SK-N-SH (cell line): ENCODE measurements around the gene ACSL6. TPM values are rescaled to one million over a fixed set of nuclear protein-coding genes. Genes with fewer than 3 reads are reported as not detected.

Source experiments
- CTCF ChIA-PET: fragments of 300-600, 350-600 bp; formaldehyde crosslinking; extraction: SDS; loops from one replicate; lab custom pipeline; 2021; lab: Yijun Ruan, JAX
- POLR2A ChIA-PET: fragments of 350-600 bp; sonication (Branson Sonifier 250); formaldehyde crosslinking; extraction: SDS; loops from one replicate; lab custom pipeline; 2020; ENCODE audit warnings: antibody characterized with exemption, inconsistent platforms; lab: Yijun Ruan, JAX
- DNase-seq: peaks from one replicate; pipeline ENCODE4 v3.0.0; 2012
- H2AFZ ChIP-seq: fragments of 200-600 bp; sonication (generic); 2 replicates; pipeline ENCODE4 v1.8.1; 2016; ENCODE audit warnings: antibody characterized with exemption, mild to moderate bottlenecking, low read depth
- H3F3A ChIP-seq: fragments of 200-600 bp; sonication (generic); replicated peaks from 2 replicates; pipeline ENCODE3; 2016; ENCODE audit warnings: antibody characterized with exemption, mild to moderate bottlenecking; ENCODE audit not compliant: insufficient read depth
- H3K27ac ChIP-seq, 2 experiments: fragments of 200-500 bp in 1 of 2; fragments of 200-600 bp in 1 of 2; sonication (Bioruptor generic) in 1 of 2; sonication (generic), shearing (Covaris generic) in 1 of 2; 2 replicates each; pipeline versions ENCODE4 v1.5.1 to v1.6.1; 2014 to 2016; ENCODE audit warnings: low read depth in 2 of 2, inconsistent platforms in 1 of 2, low read length in 1 of 2, mild to moderate bottlenecking in 1 of 2, mixed read lengths in 1 of 2
- H3K27me3 ChIP-seq: fragments of 200-600 bp; sonication (generic), shearing (Covaris generic); 2 replicates; pipeline ENCODE4 v1.6.1; 2016; ENCODE audit warnings: mixed run types; ENCODE audit not compliant: insufficient read depth
- H3K36me3 ChIP-seq, 2 experiments: fragments of 200-500 bp in 1 of 2; fragments of 200-600 bp in 1 of 2; sonication (Bioruptor generic) in 1 of 2; sonication (generic) in 1 of 2; replicated peaks in 1 of 2; 2 replicates each; pipeline versions ENCODE3 to v1.5.1; 2014 to 2016; ENCODE audit warnings: low read length in 1 of 2, mild to moderate bottlenecking in 1 of 2; ENCODE audit not compliant: insufficient read depth in 2 of 2, control insufficient read depth in 1 of 2
- H3K4me1 ChIP-seq, 2 experiments: fragments of 200-500 bp in 1 of 2; fragments of 200-600 bp in 1 of 2; sonication (Bioruptor generic) in 1 of 2; sonication (generic), shearing (Covaris generic) in 1 of 2; 2 replicates each; pipeline versions ENCODE4 v1.5.1 to v1.6.1; 2014 to 2016; ENCODE audit warnings: low read depth in 1 of 2, low read length in 1 of 2, mixed run types in 1 of 2; ENCODE audit not compliant: insufficient read depth in 2 of 2, control insufficient read depth in 1 of 2
- H3K4me2 ChIP-seq: fragments of 200-600 bp; sonication (generic), shearing (Covaris generic); 2 replicates; pipeline ENCODE4 v1.6.1; 2017; ENCODE audit warnings: mixed run types
- H3K4me3 ChIP-seq, 2 experiments: fragments of 200-500 bp in 1 of 2; fragments of 200-600 bp in 1 of 2; sonication (Bioruptor generic) in 1 of 2; sonication (generic), shearing (Covaris generic) in 1 of 2; 2 replicates each; pipeline versions ENCODE4 v1.5.1 to v1.8.1; 2014 to 2016; ENCODE audit warnings: low read depth in 2 of 2, inconsistent platforms in 1 of 2, low read length in 1 of 2, mild to moderate bottlenecking in 1 of 2, mixed read lengths in 1 of 2, moderate library complexity in 1 of 2
- H3K79me2 ChIP-seq: fragments of 200-600 bp; sonication (generic); 2 replicates; pipeline ENCODE4 v1.8.1; 2017; ENCODE audit warnings: mild to moderate bottlenecking; ENCODE audit not compliant: insufficient read depth
- H3K9ac ChIP-seq: fragments of 200-600 bp; sonication (generic); 2 replicates; pipeline ENCODE4 v1.6.1; 2017; ENCODE audit warnings: mixed run types
- H3K9me2 ChIP-seq: fragments of 200-600 bp; sonication (generic); 2 replicates; pipeline ENCODE4 v1.6.1; 2017; ENCODE audit warnings: mixed run types
- H3K9me3 ChIP-seq: fragments of 200-600 bp; sonication (generic); 2 replicates; pipeline ENCODE4 v1.6.1; 2017; ENCODE audit warnings: mixed run types, mild to moderate bottlenecking, moderate library complexity
- H4K20me1 ChIP-seq: fragments of 200-600 bp; sonication (generic); 2 replicates; pipeline ENCODE4 v1.6.1; 2017; ENCODE audit warnings: mild to moderate bottlenecking, mixed run types; ENCODE audit not compliant: insufficient read depth
- CHD2 ChIP-seq: fragments of 150-350 bp; IDR thresholded peaks from 2 replicates; pipeline ENCODE4 v1.6.1; 2018; ENCODE audit warnings: low read length; ENCODE audit not compliant: partially characterized antibody
- ELF1 ChIP-seq: IDR thresholded peaks from 2 replicates; pipeline ENCODE4 v1.4.0; 2012
- EP300 ChIP-seq, 2 experiments: IDR thresholded peaks; 2 replicates each; pipeline versions ENCODE4 v1.4.0 to v1.6.1; 2012; ENCODE audit warnings: borderline replicate concordance in 1 of 2, low read depth in 1 of 2, low read length in 1 of 2
- EZH2phosphoT487 ChIP-seq: fragments of 200-600 bp; sonication (generic); IDR thresholded peaks from 2 replicates; pipeline ENCODE4 v1.6.1; 2017; ENCODE audit warnings: low read depth, mixed run types, mild to moderate bottlenecking, antibody characterized with exemption, moderate library complexity, borderline replicate concordance
- FOSL2 ChIP-seq: IDR thresholded peaks from 2 replicates; pipeline ENCODE4 v1.4.0; 2012; ENCODE audit warnings: low read depth, mild to moderate bottlenecking, moderate library complexity, borderline replicate concordance
- FOXJ3 ChIP-seq: sonication (generic); formaldehyde crosslinking; IDR thresholded peaks from 2 replicates; pipeline ENCODE4 v1.5.1; 2020; ENCODE audit warnings: mild to moderate bottlenecking, missing genetic modification reagents
- FOXM1 ChIP-seq: IDR thresholded peaks from 2 replicates; pipeline ENCODE4 v1.4.0; 2012; ENCODE audit warnings: low read depth, mild to moderate bottlenecking
- GATA2 ChIP-seq: sonication (generic); formaldehyde crosslinking; IDR thresholded peaks from 2 replicates; pipeline ENCODE4 v1.5.0; 2020; ENCODE audit warnings: mild to moderate bottlenecking, missing genetic modification reagents
- IRF3 ChIP-seq: fragments of 150-350 bp; IDR thresholded peaks from 2 replicates; pipeline ENCODE4 v1.6.1; 2016; ENCODE audit warnings: mild to moderate bottlenecking, low read depth, low read length
- JUND ChIP-seq: IDR thresholded peaks from 2 replicates; pipeline ENCODE4 v1.4.0; 2012
- MEF2A ChIP-seq: IDR thresholded peaks from 2 replicates; pipeline ENCODE4 v1.4.0; 2012; ENCODE audit warnings: low read depth, borderline replicate concordance
- MXI1 ChIP-seq: IDR thresholded peaks from 2 replicates; pipeline ENCODE4 v1.6.1; 2012; ENCODE audit warnings: mild to moderate bottlenecking, low read depth, low read length, improper control_type of control experiment
- NFIC ChIP-seq: IDR thresholded peaks from 2 replicates; pipeline ENCODE4 v1.4.0; 2012; ENCODE audit warnings: borderline replicate concordance
- NRF1 ChIP-seq: IDR thresholded peaks from 2 replicates; pipeline ENCODE4 v1.6.1; 2012; ENCODE audit warnings: low read depth, mild to moderate bottlenecking, low read length
- POLR2AphosphoS5 ChIP-seq: IDR thresholded peaks from 2 replicates; pipeline ENCODE4 v1.6.1; 2012; ENCODE audit warnings: low read depth, low read length
- RFX5 ChIP-seq: IDR thresholded peaks from 2 replicates; pipeline ENCODE4 v1.6.1; 2012; ENCODE audit warnings: mild to moderate bottlenecking, improper control_type of control experiment, low read length
- TEAD4 ChIP-seq: IDR thresholded peaks from 2 replicates; pipeline ENCODE4 v1.4.0; 2012; ENCODE audit warnings: mild to moderate bottlenecking, borderline replicate concordance; ENCODE audit not compliant: insufficient read depth
- USF1 ChIP-seq: IDR thresholded peaks from 2 replicates; pipeline ENCODE4 v1.4.0; 2012; ENCODE audit warnings: low read depth, borderline replicate concordance
- polyA plus RNA-seq, 3 experiments: library from polyadenylated mRNA; depleted of rRNA; stranded (reverse); fragments of >200 nt; gene quantifications; 2 replicates each; pipeline ENCODE4 v1.2.3, GENCODE V29; 2012
- TF ChIP-seq, protein P1 (sequence below): IDR thresholded peaks from 2 replicates; pipeline ENCODE4 v1.6.1; 2012; ENCODE audit warnings: mild to moderate bottlenecking, low read depth, low read length, moderate library complexity
- TF ChIP-seq, protein P2 (sequence below): IDR thresholded peaks from 2 replicates; pipeline ENCODE4 v1.4.0; 2012; ENCODE audit warnings: low read depth

The ACSL6 gene
- polyA plus RNA-seq, 1 of the 3 experiments (the other 2 are of a cell fraction): 0.46 TPM

DNA sequence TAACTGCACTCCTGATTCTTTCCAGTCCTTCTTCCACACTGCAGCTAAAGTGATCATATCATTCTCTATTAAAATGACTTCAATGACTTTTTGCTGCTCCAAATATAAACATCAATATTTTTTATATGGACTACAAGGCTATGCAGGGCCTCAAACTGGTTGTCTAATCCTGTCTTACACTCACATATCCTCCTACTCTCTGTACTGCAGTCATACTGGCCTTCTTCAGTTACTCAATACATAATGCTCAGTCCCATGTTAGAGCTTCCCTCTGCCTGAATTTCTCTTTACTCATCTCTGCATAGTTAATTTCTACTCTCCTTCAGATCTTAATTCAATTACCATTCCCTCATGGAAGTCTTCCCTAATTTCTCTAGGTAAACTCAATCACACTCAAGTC, 69.4 kb downstream of the ACSL6 start:
- POLR2A ChIA-PET: no interaction called here
- Histone ChIP-seq H3K27me3 (no peaks in the 10 kb centered on the region), H3K4me2 (no peak overlapping the region), H3K36me3 (no peaks in the 10 kb centered on the region), H3K9me3 (no peaks in the 10 kb centered on the region), H3F3A (no peaks in the 10 kb centered on the region), H3K9ac (no peak overlapping the region), H3K9me2 (no peaks in the 10 kb centered on the region), H3K79me2 (no peaks in the 10 kb centered on the region), H4K20me1 (no peaks in the 10 kb centered on the region), H3K27ac (no peak overlapping the region), H3K4me3 (no peak overlapping the region), H3K4me1 (no peaks in the 10 kb centered on the region), H2AFZ (no peak overlapping the region)
- TF ChIP-seq EZH2phosphoT487 (no peak), NRF1 (no peak), JUND (no peak), USF1 (no peak), NFIC (no peak), CHD2 (no peak), IRF3 (no peak), MXI1 (no peak), GATA2 (CRISPR knock-in tag) (no peak), EP300 (IDR thresholded peaks at IDR 0.05; ENCODE audit: borderline replicate concordance in 1 of 2, low read depth in 1 of 2, low read length in 1 of 2) (no peak), MEF2A (no peak), POLR2AphosphoS5 (no peak), RFX5 (no peak), TEAD4 (no peak), FOSL2 (no peak), FOXM1 (no peak), FOXJ3 (CRISPR knock-in tag) (no peak), ELF1 (no peak)
- TF ChIP-seq, protein P1, sequence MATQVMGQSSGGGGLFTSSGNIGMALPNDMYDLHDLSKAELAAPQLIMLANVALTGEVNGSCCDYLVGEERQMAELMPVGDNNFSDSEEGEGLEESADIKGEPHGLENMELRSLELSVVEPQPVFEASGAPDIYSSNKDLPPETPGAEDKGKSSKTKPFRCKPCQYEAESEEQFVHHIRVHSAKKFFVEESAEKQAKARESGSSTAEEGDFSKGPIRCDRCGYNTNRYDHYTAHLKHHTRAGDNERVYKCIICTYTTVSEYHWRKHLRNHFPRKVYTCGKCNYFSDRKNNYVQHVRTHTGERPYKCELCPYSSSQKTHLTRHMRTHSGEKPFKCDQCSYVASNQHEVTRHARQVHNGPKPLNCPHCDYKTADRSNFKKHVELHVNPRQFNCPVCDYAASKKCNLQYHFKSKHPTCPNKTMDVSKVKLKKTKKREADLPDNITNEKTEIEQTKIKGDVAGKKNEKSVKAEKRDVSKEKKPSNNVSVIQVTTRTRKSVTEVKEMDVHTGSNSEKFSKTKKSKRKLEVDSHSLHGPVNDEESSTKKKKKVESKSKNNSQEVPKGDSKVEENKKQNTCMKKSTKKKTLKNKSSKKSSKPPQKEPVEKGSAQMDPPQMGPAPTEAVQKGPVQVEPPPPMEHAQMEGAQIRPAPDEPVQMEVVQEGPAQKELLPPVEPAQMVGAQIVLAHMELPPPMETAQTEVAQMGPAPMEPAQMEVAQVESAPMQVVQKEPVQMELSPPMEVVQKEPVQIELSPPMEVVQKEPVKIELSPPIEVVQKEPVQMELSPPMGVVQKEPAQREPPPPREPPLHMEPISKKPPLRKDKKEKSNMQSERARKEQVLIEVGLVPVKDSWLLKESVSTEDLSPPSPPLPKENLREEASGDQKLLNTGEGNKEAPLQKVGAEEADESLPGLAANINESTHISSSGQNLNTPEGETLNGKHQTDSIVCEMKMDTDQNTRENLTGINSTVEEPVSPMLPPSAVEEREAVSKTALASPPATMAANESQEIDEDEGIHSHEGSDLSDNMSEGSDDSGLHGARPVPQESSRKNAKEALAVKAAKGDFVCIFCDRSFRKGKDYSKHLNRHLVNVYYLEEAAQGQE: no peak
- TF ChIP-seq, protein P2, sequence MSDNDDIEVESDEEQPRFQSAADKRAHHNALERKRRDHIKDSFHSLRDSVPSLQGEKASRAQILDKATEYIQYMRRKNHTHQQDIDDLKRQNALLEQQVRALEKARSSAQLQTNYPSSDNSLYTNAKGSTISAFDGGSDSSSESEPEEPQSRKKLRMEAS: no peak
- CTCF ChIA-PET: no interaction called here
- no peak for DNase-seq
